Ovary (tissue), 9 donors: ENCODE measurements around the gene LRRC36. TPM values are rescaled to one million over a fixed set of nuclear protein-coding genes. Genes with fewer than 3 reads are reported as not detected.
"Not testable (repeated sequence)": the region's sequence is repeated elsewhere in the genome, so short reads cannot be mapped to it uniquely, and the experiment has no call there.

ENCODE experiments used
- DNase-seq, 5 donors: peaks; one replicate each; pipeline ENCODE4 v3.0.0-alpha.2; 2019 to 2020
- H3K27ac ChIP-seq, 2 donors: fragments of 200-600 bp; one replicate each; pipeline versions ENCODE4 v1.5.1 to v1.8.0; 2019 to 2022
- H3K27me3 ChIP-seq: fragments of 200-600 bp; one replicate; pipeline ENCODE4 v1.8.0; 2022
- H3K36me3 ChIP-seq: fragments of 200-600 bp; sonication (generic); one replicate; pipeline ENCODE4 v1.5.1; 2019
- H3K4me1 ChIP-seq: one replicate; pipeline ENCODE4 v1.8.1; 2013; ENCODE audit warnings: mild to moderate bottlenecking, moderate library complexity; ENCODE audit not compliant: insufficient read depth
- H3K4me3 ChIP-seq: fragments of 200-600 bp; sonication (generic); one replicate; pipeline ENCODE4 v1.5.1; 2017
- H3K9me3 ChIP-seq, 2 donors: fragments of 200-600 bp in 1 of 2; sonication (generic) in 1 of 2; one replicate each; pipeline versions ENCODE4 v1.5.1 to v1.8.1; 2013 to 2019; ENCODE audit warnings: mild to moderate bottlenecking in 1 of 2, moderate library complexity in 1 of 2
- EP300 ChIP-seq: sonication (generic); formaldehyde crosslinking; IDR thresholded peaks from one replicate; pipeline ENCODE4 v1.6.1; 2017; ENCODE audit warnings: antibody characterized with exemption
- POLR2A ChIP-seq: fragments of 450-650 bp; IDR thresholded peaks from one replicate; pipeline ENCODE4 v1.6.1; 2017; ENCODE audit warnings: antibody characterized with exemption, mild to moderate bottlenecking, moderate library complexity
- WGBS, 3 donors: extraction: QIAGEN DNeasy Blood & Tissue Kit in 1 of 3; methylation state at CpG; one replicate each; pipeline versions ENCODE4 v1.1.5 to v1.1.7; 2013 to 2017; 5-methylcytosine and 5-hydroxymethylcytosine counted together
- intact Hi-C, 4 donors: fragments of 100-400 bp; cut with DNase I; formaldehyde crosslinking; loops; one replicate each; pipeline versions ENCODE4 v1.11.0 to v1.15.1; 2022 to 2023
- polyA plus RNA-seq, 2 donors: library from polyadenylated mRNA; stranded (reverse); fragments of 200-250 nt in 1 of 2; fragments of 350-450 nt in 1 of 2; fragmentation: Illumina TruSeq in 1 of 2; extraction: RNeasy Lipid Tissue Mini Kit (QIAGEN cat#74804) in 1 of 2; gene quantifications; one replicate each; pipeline ENCODE4 v1.2.3, GENCODE V29; 2013 to 2014
- total RNA-seq, 7 donors: library from RNA; depleted of rRNA in 2 of 7; stranded (reverse); fragments of >200 nt in 2 of 7; fragmentation: NEBNext Ultra II Directional in 3 of 7; extraction: Animal tissue kit (Norgen Biotek cat#: 25700) in 3 of 7; gene quantifications; one replicate each; pipeline versions ENCODE4 v1.1.0 to v1.2.4, GENCODE V29; 2016 to 2023
- TF ChIP-seq, protein P1 (sequence below), 3 donors: fragments of 450-650 bp in 2 of 3; fragments of 200-600 bp in 1 of 3; IDR thresholded peaks; one replicate each; pipeline versions ENCODE4 v1.5.1 to v1.8.0; 2016 to 2022; ENCODE audit warnings: antibody characterized with exemption in 3 of 3, mild to moderate bottlenecking in 1 of 3
- donor health status: DM: no; HTN: no; CAD: no; lungs with moderate emphysema.
- donor health status: DM: no; HTN: no; CAD: no.
- donor health status: Bipolar disorder and iron deficiency.
- donor health status: DM: yes; HTN: yes; CAD: no.
- donor health status: DM: no; HTN: no; CAD: no.
- donor health status: DM: yes; HTN: yes; CAD: no.

The LRRC36 gene
- total and polyA plus RNA-seq, 9 donors = 0.58 to 2.6 (median 0.96) TPM; not detected in 1

DNA sequence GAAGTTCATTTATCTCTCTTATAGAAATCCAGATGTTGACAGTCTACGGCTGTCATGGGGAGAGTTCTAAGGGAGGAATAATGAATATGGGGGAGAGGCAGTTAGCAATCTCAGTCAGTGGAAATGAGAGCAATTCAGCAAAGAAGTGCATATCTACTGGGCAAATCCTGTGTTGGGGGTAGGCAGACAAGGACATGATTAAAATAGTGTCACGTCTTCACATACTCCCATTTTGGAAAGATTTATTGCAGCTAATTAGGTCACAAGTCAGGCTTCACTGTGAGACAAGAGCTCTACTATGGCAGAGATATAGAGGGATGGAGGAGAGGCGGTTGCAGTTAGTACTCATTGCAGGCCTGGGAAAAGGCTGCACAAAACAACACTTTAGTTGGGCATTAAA, 29.8 kb downstream of the LRRC36 start:
- TF ChIP-seq POLR2A (no peak), EP300 (no peak)
- TF ChIP-seq, protein P1, sequence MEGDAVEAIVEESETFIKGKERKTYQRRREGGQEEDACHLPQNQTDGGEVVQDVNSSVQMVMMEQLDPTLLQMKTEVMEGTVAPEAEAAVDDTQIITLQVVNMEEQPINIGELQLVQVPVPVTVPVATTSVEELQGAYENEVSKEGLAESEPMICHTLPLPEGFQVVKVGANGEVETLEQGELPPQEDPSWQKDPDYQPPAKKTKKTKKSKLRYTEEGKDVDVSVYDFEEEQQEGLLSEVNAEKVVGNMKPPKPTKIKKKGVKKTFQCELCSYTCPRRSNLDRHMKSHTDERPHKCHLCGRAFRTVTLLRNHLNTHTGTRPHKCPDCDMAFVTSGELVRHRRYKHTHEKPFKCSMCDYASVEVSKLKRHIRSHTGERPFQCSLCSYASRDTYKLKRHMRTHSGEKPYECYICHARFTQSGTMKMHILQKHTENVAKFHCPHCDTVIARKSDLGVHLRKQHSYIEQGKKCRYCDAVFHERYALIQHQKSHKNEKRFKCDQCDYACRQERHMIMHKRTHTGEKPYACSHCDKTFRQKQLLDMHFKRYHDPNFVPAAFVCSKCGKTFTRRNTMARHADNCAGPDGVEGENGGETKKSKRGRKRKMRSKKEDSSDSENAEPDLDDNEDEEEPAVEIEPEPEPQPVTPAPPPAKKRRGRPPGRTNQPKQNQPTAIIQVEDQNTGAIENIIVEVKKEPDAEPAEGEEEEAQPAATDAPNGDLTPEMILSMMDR (IDR thresholded peaks at IDR 0.05) = no peak
- intact Hi-C loops = no loop called here
- Histone ChIP-seq H3K9me3 (no peaks in the 10 kb centered on the region), H3K27ac (no peak overlapping the region), H3K4me1 (no peaks in the 10 kb centered on the region), H3K4me3 (no peak overlapping the region), H3K36me3 (no peaks in the 10 kb centered on the region), H3K27me3 (no peaks in the 10 kb centered on the region)
- DNase-seq = no peak
- 56 to 65% (median 65%) methylated on average over 3 of the region's 3 CpGs for WGBS, 3 donors

DNA sequence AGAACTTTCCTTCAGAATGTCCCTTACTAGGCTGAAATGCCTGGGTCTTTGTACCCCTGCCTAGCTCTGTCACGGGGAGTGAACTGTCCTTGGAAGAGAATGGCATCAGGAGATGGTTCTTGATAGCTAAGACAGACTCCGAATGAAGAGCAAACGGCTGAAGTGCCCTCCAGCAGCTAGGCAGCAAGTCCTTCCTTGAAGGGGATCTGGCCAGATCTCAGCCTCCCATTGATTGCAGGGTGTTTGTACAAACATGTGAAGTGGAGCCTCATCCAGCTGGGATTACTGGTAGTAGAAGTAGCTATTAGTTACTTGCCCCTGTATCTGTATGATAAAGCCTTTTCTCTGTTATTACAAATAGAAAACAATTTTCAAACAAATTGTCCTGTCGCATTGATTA, 30.9 kb downstream of the LRRC36 start:
- Histone ChIP-seq H3K9me3 (no peaks in the 10 kb centered on the region), H3K36me3 (no peaks in the 10 kb centered on the region), H3K27ac (no peak overlapping the region), H3K4me1 (no peaks in the 10 kb centered on the region), H3K27me3 (no peaks in the 10 kb centered on the region), H3K4me3 (no peak overlapping the region)
- 68 to 79% (median 76%) methylated on average over 4 of the region's 4 CpGs for WGBS, 3 donors
- intact Hi-C loops = no loop called here
- TF ChIP-seq EP300 (no peak), POLR2A (no peak)
- TF ChIP-seq, protein P1 (IDR thresholded peaks at IDR 0.05) = no peak
- DNase-seq = no peak

DNA sequence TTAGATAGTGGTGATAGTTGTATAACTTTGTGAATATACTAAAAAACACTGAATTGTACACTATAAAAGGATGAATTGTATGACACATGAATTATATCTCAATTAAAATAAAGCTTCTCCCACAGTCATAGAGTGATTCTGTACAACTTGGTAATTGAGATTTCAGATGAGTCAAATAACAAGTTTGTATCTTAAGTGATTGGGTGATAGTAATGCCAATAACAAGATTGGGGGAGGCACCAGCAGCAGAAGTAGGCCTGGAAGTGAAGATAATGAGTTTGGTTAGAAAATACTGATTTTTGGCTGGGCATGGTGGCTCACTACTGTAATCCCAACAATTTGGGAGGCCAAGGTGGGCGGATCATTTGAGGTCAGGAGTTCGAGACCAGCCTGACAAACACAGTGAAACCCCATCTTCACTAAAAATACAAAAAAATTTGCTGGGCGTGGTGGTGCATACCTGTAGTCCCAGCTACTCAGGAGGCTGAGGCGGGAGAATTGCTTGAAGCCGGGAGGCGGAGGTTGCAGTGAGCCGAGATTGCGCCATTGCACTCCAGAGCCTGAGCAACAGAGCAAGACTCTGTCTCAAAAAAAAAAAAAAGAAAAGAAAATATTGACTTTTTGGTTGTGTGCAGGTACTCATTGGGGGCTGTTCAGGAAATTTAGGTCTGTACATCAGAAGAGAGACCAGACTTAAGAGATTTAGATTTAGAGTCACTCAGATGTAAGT, 33.1 kb downstream of the LRRC36 start:
- WGBS, 3 donors = 93 to 97% (median 94%) methylated on average over 8 of the region's 8 CpGs
- intact Hi-C loops = not testable (repeated sequence)

DNA sequence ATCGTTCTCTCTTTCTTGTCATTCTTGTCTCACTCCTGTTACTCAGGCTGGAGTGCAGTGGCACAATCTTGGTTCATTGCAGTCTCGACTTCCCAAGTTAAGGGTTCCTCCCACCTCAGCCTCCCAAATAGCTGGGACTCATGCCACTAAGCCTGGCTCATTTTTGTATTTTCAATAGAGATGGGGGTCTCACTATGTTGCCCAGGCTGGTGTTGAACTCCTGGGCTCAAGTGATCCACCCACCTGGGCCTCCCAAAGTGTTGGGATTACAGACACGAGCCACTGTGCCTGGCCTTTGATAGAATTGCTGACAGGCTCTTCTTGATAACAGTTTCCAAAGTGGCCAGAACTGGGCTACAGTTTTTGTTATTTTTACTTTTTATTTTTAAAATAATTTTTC, 34.4 kb downstream of the LRRC36 start:
- Histone ChIP-seq H3K36me3 (no peaks in the 10 kb centered on the region), H3K27me3 (no peaks in the 10 kb centered on the region), H3K27ac (no peak overlapping the region), H3K9me3 (no peaks in the 10 kb centered on the region), H3K4me3 (no peak overlapping the region), H3K4me1 (no peaks in the 10 kb centered on the region)
- DNase-seq = no peak
- 46 to 55% (median 53%) methylated on average over 3 of the region's 3 CpGs for WGBS, 3 donors
- intact Hi-C loops = no loop called here
- TF ChIP-seq EP300 (no peak), POLR2A (no peak)
- TF ChIP-seq, protein P1 (IDR thresholded peaks at IDR 0.05) = no peak

More for the DNA sequence above, 33.1 kb downstream of the LRRC36 start:
- H3K9me3 ChIP-seq, H3K4me3 ChIP-seq, H3K27ac ChIP-seq, H3K4me1 ChIP-seq, H3K36me3 ChIP-seq, DNase-seq, H3K27me3 ChIP-seq: not testable (repeated sequence)

DNA sequence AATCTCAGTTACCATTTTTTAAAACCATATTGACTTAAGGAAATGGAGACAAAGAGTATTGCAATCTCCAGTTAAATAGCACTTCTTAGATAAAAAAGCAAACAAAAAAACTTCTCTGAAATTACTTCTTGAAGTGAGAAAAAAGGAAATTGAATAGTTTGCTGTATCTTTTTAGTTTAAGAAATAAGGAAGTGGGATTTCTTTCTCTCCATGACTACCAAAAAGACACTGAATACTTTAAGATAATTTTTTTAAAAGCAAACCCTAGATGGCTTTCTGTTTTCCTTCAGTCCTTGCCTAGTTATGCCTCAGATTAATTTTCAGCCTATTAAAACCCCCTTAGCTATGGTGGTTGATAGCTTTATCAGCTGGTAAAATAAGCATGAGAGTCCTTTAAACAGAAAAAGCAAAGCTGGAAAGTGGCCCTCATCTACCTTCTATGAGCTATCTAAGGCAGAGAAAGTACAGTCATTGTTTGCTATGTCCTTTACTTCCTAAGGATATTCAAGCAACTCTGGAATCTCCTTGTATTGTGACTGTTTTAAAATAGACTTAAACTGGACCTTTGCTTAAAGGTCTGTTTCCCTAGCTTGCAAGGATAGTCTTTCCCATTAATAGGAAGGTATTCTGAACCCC, 38.1 kb downstream of the LRRC36 start:
- Histone ChIP-seq H3K27me3 (no peaks in the 10 kb centered on the region), H3K4me1 (no peaks in the 10 kb centered on the region), H3K4me3 (no peak overlapping the region), H3K9me3 (no peaks in the 10 kb centered on the region), H3K36me3 (no peaks in the 10 kb centered on the region), H3K27ac (no peak overlapping the region)
- no peak for DNase-seq
- TF ChIP-seq POLR2A = no peak
- TF ChIP-seq EP300 = no peak
- TF ChIP-seq, protein P1 (IDR thresholded peaks at IDR 0.05) = no peak
- intact Hi-C loops = no loop called here
